HG02970 (cell line): ENCODE results near the gene ABCC1.

ENCODE experiments used
- ATAC-seq: cut with Tn5 transposase; IDR thresholded peaks from one replicate; pipeline ENCODE4 v1.9.1; 2021; ENCODE audit warnings: mild to moderate bottlenecking, moderate library complexity, moderate number of reproducible peaks; ENCODE audit not compliant: unreplicated experiment, low FRiP score

ABCC1 gene

GRCh38 chr16:16124438-16124837, 175.0 kb downstream of the ABCC1 start:
- no peak for ATAC-seq

GRCh38 chr16:16124974-16125373, 175.6 kb downstream of the ABCC1 start:
- ATAC-seq: no peak

GRCh38 chr16:16126896-16127295, 177.5 kb downstream of the ABCC1 start:
- ATAC-seq: no peak

- ATAC-seq: no peak
Measured at GRCh38 chr16:16127469-16128116, 178.2 kb downstream of the ABCC1 start.

GRCh38 chr16:16131204-16131603, 181.8 kb downstream of the ABCC1 start:
- ATAC-seq: no peak

GRCh38 chr16:16131659-16132058, 182.2 kb downstream of the ABCC1 start:
- no peak for ATAC-seq

GRCh38 chr16:16133943-16134604, 184.7 kb downstream of the ABCC1 start:
- ATAC-seq: no peak

GRCh38 chr16:16136588-16136987, 187.2 kb downstream of the ABCC1 start:
- no peak for ATAC-seq

GRCh38 chr16:16137110-16137509, 187.7 kb downstream of the ABCC1 start:
- ATAC-seq: no peak

- ATAC-seq: no peak
Measured at GRCh38 chr16:16138034-16138635, 188.7 kb downstream of the ABCC1 start.

- no peak for ATAC-seq
Measured at GRCh38 chr16:16139061-16139460, 189.6 kb downstream of the ABCC1 start.

GRCh38 chr16:16139806-16140205, 190.4 kb downstream of the ABCC1 start:
- ATAC-seq: no peak

GRCh38 chr16:16140537-16140936, 191.1 kb downstream of the ABCC1 start:
- ATAC-seq: no peak

GRCh38 chr16:16141141-16141540, 191.7 kb downstream of the ABCC1 start:
- ATAC-seq: no peak

- no peak for ATAC-seq
Measured at GRCh38 chr16:16141784-16142396, 192.5 kb downstream of the ABCC1 start.

- no peak for ATAC-seq
Measured at GRCh38 chr16:16143038-16143763, 193.8 kb downstream of the ABCC1 start.

- ATAC-seq: no peak
Measured at GRCh38 chr16:16143931-16144330, 194.5 kb downstream of the ABCC1 start.

- ATAC-seq: no peak
Measured at GRCh38 chr16:16144416-16144815, 195.0 kb downstream of the ABCC1 start.

- ATAC-seq: no peak
Measured at GRCh38 chr16:16145286-16145685, 195.9 kb downstream of the ABCC1 start.

- ATAC-seq: no peak
Measured at GRCh38 chr16:16146380-16147315, 197.2 kb downstream of the ABCC1 start.
